Fibroblast of skin of right quadriceps (primary cell): ENCODE data around the gene SUGP1.

ENCODE experiments used
- DNase-seq: peaks from one replicate; pipeline ENCODE4 v3.0.0-alpha.2; 2013

Gene SUGP1

GRCh38 chr19:19296953-19297689 is 23.2 kb downstream of the SUGP1 start:
- DNase-seq = no peak

- DNase-seq = no peak
Observed at GRCh38 chr19:19294914-19295313, 25.4 kb downstream of the SUGP1 start.

GRCh38 chr19:19292607-19293006 is 27.7 kb downstream of the SUGP1 start:
- no peak for DNase-seq

GRCh38 chr19:19285686-19286085 is 34.6 kb downstream of the SUGP1 start:
- no peak for DNase-seq

- DNase-seq = no peak
Observed at GRCh38 chr19:19280561-19280960, 39.7 kb downstream of the SUGP1 start.

- no peak for DNase-seq
Observed at GRCh38 chr19:19279853-19280252, 40.5 kb downstream of the SUGP1 start.

- DNase-seq = no peak
Observed at GRCh38 chr19:19279062-19279612, 41.2 kb downstream of the SUGP1 start.

GRCh38 chr19:19278315-19278714 is 42.0 kb downstream of the SUGP1 start:
- DNase-seq = no peak

- DNase-seq = no peak
Observed at GRCh38 chr19:19276851-19277250, 43.5 kb downstream of the SUGP1 start.

- no peak for DNase-seq
Observed at GRCh38 chr19:19276386-19276785, 43.9 kb downstream of the SUGP1 start.

GRCh38 chr19:19274716-19275565 is 45.4 kb downstream of the SUGP1 start:
- DNase-seq = no peak

GRCh38 chr19:19274146-19274545 is 46.2 kb downstream of the SUGP1 start:
- DNase-seq = no peak

- no peak for DNase-seq
Observed at GRCh38 chr19:19271828-19272599, 48.3 kb downstream of the SUGP1 start.

GRCh38 chr19:19270749-19271571 is 49.3 kb downstream of the SUGP1 start:
- DNase-seq = no peak

- DNase-seq = no peak
Observed at GRCh38 chr19:19269952-19270694, 50.2 kb downstream of the SUGP1 start.

GRCh38 chr19:19268453-19269385 is 51.6 kb downstream of the SUGP1 start:
- DNase-seq = no peak

- DNase-seq = no peak
Observed at GRCh38 chr19:19267305-19267704, 53.0 kb downstream of the SUGP1 start.

- DNase-seq = no peak
Observed at GRCh38 chr19:19263886-19264487, 56.3 kb downstream of the SUGP1 start.

GRCh38 chr19:19262190-19263057 is 57.9 kb downstream of the SUGP1 start:
- DNase-seq = no peak
